ENCODE data around the gene PTPN4.

- TF ChIP-seq POLR2A (IDR thresholded peaks at IDR 0.05): no peak
- TF ChIP-seq CTCF (IDR thresholded peaks at IDR 0.05): no peak
Observed at GRCh38 chr2:119914266-119914665, 154.5 kb downstream of the PTPN4 start.

All from adrenal gland (tissue), 5 donors.